Stomach (tissue), 9 donors: ENCODE data around the gene SAMD14. TPM values are rescaled to one million over a fixed set of nuclear protein-coding genes. Genes with fewer than 3 reads are reported as not detected.

Experiments
- DNase-seq, 2 donors: peaks; one replicate each; pipeline versions ENCODE4 v3.0.0 to v3.0.0-alpha.2; 2013 to 2019
- H3K27ac ChIP-seq, 5 donors: fragments of 200-600 bp in 4 of 5; sonication (generic) in 4 of 5; one replicate each; pipeline ENCODE4 v1.5.1; 2013 to 2019; ENCODE audit warnings: mild to moderate bottlenecking in 1 of 5, moderate library complexity in 1 of 5
- H3K27me3 ChIP-seq, 3 donors: fragments of 200-600 bp; sonication (generic); one replicate each; pipeline ENCODE4 v1.5.1; 2017 to 2019; ENCODE audit warnings: mixed run types in 1 of 3
- H3K36me3 ChIP-seq, 4 donors: fragments of 200-600 bp; sonication (generic); 1 replicate in 3 of 4; 2 replicates in 1 of 4; pipeline ENCODE4 v1.5.1; 2016 to 2019
- H3K4me1 ChIP-seq, 4 donors: fragments of 200-600 bp; sonication (generic); one replicate each; pipeline ENCODE4 v1.5.1; 2016 to 2019
- H3K4me3 ChIP-seq, 4 donors: fragments of 200-600 bp; sonication (generic) in 3 of 4; one replicate each; pipeline ENCODE4 v1.5.1; 2016 to 2019; ENCODE audit warnings: mild to moderate bottlenecking in 1 of 4
- H3K9me3 ChIP-seq, 4 donors: fragments of 200-600 bp; sonication (generic); one replicate each; pipeline ENCODE4 v1.5.1; 2016 to 2019
- EP300 ChIP-seq: sonication (generic); formaldehyde crosslinking; IDR thresholded peaks from one replicate; pipeline ENCODE4 v1.6.1; 2017; ENCODE audit warnings: antibody characterized with exemption
- POLR2A ChIP-seq, 4 donors: fragments of 450-650 bp; IDR thresholded peaks; one replicate each; pipeline ENCODE4 v1.6.1; 2016; ENCODE audit warnings: antibody characterized with exemption in 4 of 4, control low read depth in 2 of 4, mild to moderate bottlenecking in 1 of 4, moderate library complexity in 1 of 4
- POLR2AphosphoS5 ChIP-seq, 3 donors: sonication (generic); formaldehyde crosslinking; IDR thresholded peaks; one replicate each; pipeline ENCODE4 v1.6.1; 2016; ENCODE audit warnings: antibody characterized with exemption in 3 of 3
- WGBS, 5 donors: extraction: QIAGEN DNeasy Blood & Tissue Kit in 3 of 5; methylation state at CpG; one replicate each; pipeline versions ENCODE4 v1.1.5 to v1.1.7; 2013 to 2018; 5-methylcytosine and 5-hydroxymethylcytosine counted together
- intact Hi-C: fragments of 100-400 bp; cut with DNase I; formaldehyde crosslinking; loops from one replicate; pipeline ENCODE4 v1.15.1; 2023; ENCODE audit warnings: low total_unique reads
- polyA plus RNA-seq, 3 donors: library from polyadenylated mRNA; stranded (reverse); fragments of 200-250 nt; gene quantifications; one replicate each; pipeline ENCODE4 v1.2.3, GENCODE V29; 2013
- total RNA-seq, 5 donors: library from RNA; depleted of rRNA; stranded (reverse); fragments of >200 nt; gene quantifications; one replicate each; pipeline versions ENCODE4 v1.1.0 to v1.2.3, GENCODE V29; 2014 to 2016
- TF ChIP-seq, protein P1 (sequence below), 7 experiments: fragments of 450-650 bp in 4 of 7; fragments of 200-600 bp in 3 of 7; sonication (generic) in 3 of 7; IDR thresholded peaks; one replicate each; pipeline ENCODE4 v1.5.1; 2016 to 2019; ENCODE audit warnings: antibody characterized with exemption in 7 of 7, control low read depth in 2 of 7, mild to moderate bottlenecking in 1 of 7
- donor health status: healthy with polysubstance abuse.
- donor health status: Bipolar disorder and iron deficiency.
- donor health status: healthy.

Gene SAMD14
- total and polyA plus RNA-seq, 8 donors, result 1.3 to 87.0 (median 1.8) TPM; not detected in 2

DNA sequence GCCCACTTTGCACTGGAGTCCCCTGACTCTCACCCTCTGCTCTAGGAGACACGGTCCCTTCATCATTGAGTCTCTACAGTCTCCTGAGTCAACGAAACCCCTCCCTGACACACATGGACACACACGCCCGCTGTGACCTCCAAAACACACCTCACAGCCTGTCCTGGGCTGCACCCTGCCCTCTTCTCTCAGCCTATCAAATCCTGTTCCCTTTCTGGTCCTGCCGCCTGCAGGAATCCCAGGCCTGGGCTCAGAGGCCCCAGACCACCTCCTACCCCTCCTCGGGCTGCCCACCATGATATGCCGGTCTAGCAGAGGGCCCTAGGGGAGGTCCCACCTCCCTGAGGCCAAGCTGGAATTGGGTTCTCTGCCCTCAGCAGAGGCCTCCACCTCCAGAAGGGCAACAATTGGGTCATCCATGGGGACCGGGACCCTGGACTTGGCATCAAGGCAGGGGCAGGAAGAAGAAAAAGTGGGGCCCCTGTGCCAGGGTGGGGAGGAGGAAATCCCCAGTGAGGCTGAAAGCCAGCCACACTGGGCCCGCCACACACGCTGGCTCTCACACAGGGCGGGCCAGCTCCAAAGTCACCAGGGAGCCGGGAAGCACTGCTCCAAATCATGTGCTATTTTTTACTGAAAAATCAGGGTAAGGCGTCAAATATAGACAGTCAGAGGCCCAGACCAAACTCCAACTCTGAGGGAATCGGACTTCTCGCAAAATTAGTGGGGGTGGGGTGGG, 17.1 kb upstream of the SAMD14 start:
- peak overlapping the region in 4 of 5 donors; percentile 89 to 97 (median 92) for H3K27ac ChIP-seq
- 19 to 36% (median 29%) methylated on average over 14 to 15 of the region's 15 CpGs for WGBS, 5 donors
- H3K9me3 ChIP-seq, result no peaks in the 10 kb centered on the region
- H3K4me3 ChIP-seq, result peak overlapping the region; percentile 75 to 93 (median 85)
- H3K27me3 ChIP-seq, result no peaks in the 10 kb centered on the region
- no peak for TF ChIP-seq EP300
- TF ChIP-seq, protein P1, sequence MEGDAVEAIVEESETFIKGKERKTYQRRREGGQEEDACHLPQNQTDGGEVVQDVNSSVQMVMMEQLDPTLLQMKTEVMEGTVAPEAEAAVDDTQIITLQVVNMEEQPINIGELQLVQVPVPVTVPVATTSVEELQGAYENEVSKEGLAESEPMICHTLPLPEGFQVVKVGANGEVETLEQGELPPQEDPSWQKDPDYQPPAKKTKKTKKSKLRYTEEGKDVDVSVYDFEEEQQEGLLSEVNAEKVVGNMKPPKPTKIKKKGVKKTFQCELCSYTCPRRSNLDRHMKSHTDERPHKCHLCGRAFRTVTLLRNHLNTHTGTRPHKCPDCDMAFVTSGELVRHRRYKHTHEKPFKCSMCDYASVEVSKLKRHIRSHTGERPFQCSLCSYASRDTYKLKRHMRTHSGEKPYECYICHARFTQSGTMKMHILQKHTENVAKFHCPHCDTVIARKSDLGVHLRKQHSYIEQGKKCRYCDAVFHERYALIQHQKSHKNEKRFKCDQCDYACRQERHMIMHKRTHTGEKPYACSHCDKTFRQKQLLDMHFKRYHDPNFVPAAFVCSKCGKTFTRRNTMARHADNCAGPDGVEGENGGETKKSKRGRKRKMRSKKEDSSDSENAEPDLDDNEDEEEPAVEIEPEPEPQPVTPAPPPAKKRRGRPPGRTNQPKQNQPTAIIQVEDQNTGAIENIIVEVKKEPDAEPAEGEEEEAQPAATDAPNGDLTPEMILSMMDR (IDR thresholded peaks at IDR 0.05), result no peak
- TF ChIP-seq POLR2A (IDR thresholded peaks at IDR 0.05), result no peak
- TF ChIP-seq POLR2AphosphoS5 (IDR thresholded peaks at IDR 0.05), result no peak
- intact Hi-C loops, result no loop called here
- DNase-seq, result no peak
- peaks cover 47 to 87% (median 76%) of the 10 kb centered on the region in 4 donors for H3K4me1 ChIP-seq
- peaks cover 23 to 40% (median 37%) of the 10 kb centered on the region in 4 donors for H3K36me3 ChIP-seq

DNA sequence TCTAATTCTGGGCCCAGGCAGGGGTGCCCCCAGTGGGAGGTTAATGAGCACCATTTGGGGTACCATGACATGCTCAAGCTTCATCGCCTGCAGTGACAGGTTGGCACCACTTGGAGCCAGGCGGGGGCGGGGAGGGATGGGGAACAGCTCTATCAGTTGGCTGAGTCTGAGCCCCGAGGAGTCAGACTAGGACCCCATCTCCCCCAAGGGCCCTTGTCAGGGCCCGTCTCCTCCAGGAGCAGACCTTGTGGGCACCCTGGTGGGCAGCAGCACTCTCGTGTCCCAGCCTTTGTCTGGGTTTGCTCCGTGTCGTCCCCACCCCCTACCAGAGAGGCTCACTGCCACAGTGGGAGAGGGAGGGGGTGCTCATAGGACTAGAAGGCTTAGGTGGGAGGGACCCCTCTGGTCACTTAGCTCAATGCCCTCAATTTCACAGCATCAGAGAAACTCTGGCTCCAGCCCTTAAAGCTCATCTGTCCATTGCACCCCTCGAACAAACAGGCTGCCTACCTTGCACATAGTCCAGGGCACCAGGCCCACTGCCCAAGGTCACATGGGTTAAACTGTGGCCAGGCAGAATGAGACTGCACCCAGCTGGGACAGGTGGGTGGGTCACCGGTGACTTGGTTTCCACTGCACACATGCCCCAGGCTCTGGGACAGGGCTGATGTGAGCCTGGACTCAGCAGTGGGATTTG, 16.4 kb upstream of the SAMD14 start:
- no peak for DNase-seq
- H3K4me1 ChIP-seq, result peaks cover 40 to 82% (median 69%) of the 10 kb centered on the region in 4 donors
- TF ChIP-seq POLR2A (IDR thresholded peaks at IDR 0.05) (no peak), EP300 (no peak)
- H3K4me3 ChIP-seq, result peak overlapping the region; percentile 75 to 93 (median 85)
- intact Hi-C loops, result no loop called here
- H3K36me3 ChIP-seq, result peaks cover 28 to 47% (median 44%) of the 10 kb centered on the region in 4 donors
- H3K9me3 ChIP-seq, result no peaks in the 10 kb centered on the region
- WGBS, 5 donors, result 67 to 76% (median 73%) methylated on average over 6 to 10 of the region's 10 CpGs
- H3K27ac ChIP-seq, result peak overlapping the region in 4 of 5 donors; percentile 89 to 97 (median 92)
- no peaks in the 10 kb centered on the region for H3K27me3 ChIP-seq

DNA sequence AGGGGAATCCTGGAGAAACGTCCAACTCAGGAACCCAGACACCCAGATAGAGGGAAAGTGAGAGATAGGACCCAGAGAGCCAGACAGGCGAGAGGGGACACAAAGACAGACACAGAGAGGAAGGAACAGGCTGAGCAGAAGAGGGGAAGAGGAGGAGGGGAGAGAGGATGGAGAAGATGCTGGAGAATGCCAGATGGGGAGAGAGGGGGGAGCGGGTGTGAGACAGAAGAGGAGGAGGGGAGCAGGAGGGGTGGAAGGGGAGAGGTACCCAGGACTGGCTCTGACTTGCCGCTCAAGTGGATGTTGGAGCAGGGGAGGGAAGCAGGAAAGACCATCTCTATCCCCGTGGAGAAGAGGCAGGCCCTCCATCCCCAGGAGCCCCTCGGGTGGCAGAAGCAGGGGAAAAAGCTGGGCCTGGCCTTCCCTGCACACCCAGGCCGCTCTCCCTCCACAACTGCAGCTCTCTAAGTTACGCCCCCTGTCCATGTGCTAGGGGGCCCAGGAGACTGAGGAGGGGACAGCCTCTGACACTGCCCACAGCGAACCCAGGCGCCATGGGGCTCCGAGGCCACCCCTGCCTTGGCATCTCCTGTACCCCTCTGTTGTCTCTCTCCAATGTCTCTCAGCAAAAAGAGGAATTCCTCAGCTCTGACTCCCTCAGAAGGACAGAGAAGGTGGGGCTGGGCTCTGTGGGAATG, 15.7 kb upstream of the SAMD14 start:
- Histone ChIP-seq H3K27me3 (no peaks in the 10 kb centered on the region), H3K27ac (peak overlapping the region in 4 of 5 donors; percentile 7 to 97 (median 50)), H3K36me3 (peaks cover 35 to 54% (median 51%) of the 10 kb centered on the region in 4 donors), H3K4me3 (peak overlapping the region in 2 of 4 donors; percentile 86 to 93), H3K4me1 (peaks cover 38 to 82% (median 66%) of the 10 kb centered on the region in 4 donors), H3K9me3 (no peaks in the 10 kb centered on the region)
- no peak for TF ChIP-seq EP300
- no peak for TF ChIP-seq POLR2A (IDR thresholded peaks at IDR 0.05)
- no peak for TF ChIP-seq POLR2AphosphoS5 (IDR thresholded peaks at IDR 0.05)
- TF ChIP-seq, protein P1 (IDR thresholded peaks at IDR 0.05), result no peak
- intact Hi-C loops, result no loop called here
- DNase-seq, result no peak
- WGBS, 5 donors, result 65 to 78% (median 70%) methylated on average over 10 to 11 of the region's 11 CpGs

DNA sequence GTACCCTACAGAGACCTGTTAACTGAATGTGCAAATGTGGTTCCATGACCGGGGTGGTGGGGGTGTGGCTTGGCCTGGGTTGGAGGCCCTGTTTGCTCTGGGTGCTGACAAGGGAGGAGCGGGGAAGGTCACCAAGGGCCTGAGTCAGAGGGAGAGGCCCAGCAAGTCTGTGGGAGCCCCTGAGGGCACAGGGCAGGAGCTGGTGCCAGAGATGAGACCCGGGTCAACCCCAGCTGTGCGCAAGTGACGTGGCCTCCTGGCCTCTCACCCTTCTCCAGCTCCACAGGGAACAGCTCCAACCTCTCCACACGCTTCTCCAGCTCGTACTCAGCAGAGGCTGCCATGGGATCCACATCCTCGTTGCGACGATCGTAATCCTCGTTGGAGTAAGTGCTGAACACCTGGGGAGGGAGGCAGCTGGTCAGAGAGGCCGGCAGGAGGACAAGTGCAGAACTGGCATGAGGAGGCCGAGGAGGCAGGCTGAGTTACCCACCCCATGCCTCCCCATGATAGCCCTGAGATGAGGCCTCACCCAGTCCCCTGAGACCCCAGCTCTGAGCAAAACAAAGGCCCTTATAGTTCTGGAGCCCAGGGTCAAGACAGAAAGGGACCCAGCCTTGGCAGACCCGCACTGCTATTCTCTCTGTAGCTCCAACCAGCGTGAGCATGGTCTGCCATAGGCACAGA, 15.0 kb upstream of the SAMD14 start:
- 64 to 75% (median 74%) methylated on average over 13 to 16 of the region's 16 CpGs for WGBS, 5 donors
- TF ChIP-seq POLR2AphosphoS5 (IDR thresholded peaks at IDR 0.05) (no peak), EP300 (no peak), POLR2A (IDR thresholded peaks at IDR 0.05) (no peak)
- TF ChIP-seq, protein P1 (IDR thresholded peaks at IDR 0.05), result no peak
- Histone ChIP-seq H3K27ac (peak overlapping the region in 2 of 5 donors; percentile 93 to 97), H3K4me3 (no peak overlapping the region), H3K27me3 (no peaks in the 10 kb centered on the region), H3K4me1 (peaks cover 45 to 86% (median 72%) of the 10 kb centered on the region in 4 donors), H3K9me3 (no peaks in the 10 kb centered on the region), H3K36me3 (peaks cover 40 to 61% (median 58%) of the 10 kb centered on the region in 4 donors)
- peak in 1 of 2 donors; percentile 44 for DNase-seq
- intact Hi-C loops, result loop anchor here (5.0 kb wide), 1 partner anchor 38 kb away; no protein-coding TSS in a partner anchor
